ENCODE data around the gene HDHD3. TPM values are rescaled to one million over a fixed set of nuclear protein-coding genes. Genes with fewer than 3 reads are reported as not detected.

The HDHD3 gene
- total RNA-seq, 1 experiment from 2014 or later: 10.1 TPM

DNA sequence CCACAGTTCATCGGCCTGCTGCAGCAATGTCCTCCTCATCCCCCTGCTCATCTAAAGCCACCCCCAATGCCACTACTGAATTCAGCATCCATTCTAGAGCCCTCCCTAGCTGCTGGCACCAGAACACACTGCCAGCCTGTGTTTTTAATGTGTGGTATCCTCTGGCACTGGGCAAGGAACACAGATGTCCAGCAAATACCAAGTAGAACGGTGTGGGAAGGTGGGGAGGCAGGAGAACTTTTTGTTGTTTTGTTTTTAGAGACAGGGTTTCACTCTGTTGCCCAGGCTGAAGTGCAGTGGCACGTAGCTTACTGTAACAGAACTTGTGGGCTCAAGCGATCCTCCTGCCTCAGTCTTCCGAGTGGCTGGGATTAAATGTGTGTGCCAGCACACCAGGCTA, 4.7 kb downstream of the HDHD3 start:
- DNase-seq (ENCODE audit: unreplicated experiment): no peak
- Mint-ChIP-seq H3K4me3 (ENCODE audit: unreplicated experiment) (no peak overlapping the region), H3K27me3 (ENCODE audit: insufficient read depth, unreplicated experiment) (no peaks in the 10 kb centered on the region), H3K36me3 (ENCODE audit: insufficient read depth, unreplicated experiment) (peaks cover 12% of the 10 kb centered on the region), H3K9me3 (ENCODE audit: unreplicated experiment) (no peaks in the 10 kb centered on the region), H3K27ac (ENCODE audit: low read depth, unreplicated experiment) (no peak overlapping the region), H3K4me1 (ENCODE audit: insufficient read depth, unreplicated experiment) (peaks cover 5% of the 10 kb centered on the region)
- POLR2A ChIA-PET: no interaction called here
- CTCF ChIA-PET: no interaction called here
- BruUV-seq (replicated peaks): no TSS peak
- intact Hi-C loops (cut with micrococcal nuclease): no loop called here
- TF ChIP-seq, protein P1, sequence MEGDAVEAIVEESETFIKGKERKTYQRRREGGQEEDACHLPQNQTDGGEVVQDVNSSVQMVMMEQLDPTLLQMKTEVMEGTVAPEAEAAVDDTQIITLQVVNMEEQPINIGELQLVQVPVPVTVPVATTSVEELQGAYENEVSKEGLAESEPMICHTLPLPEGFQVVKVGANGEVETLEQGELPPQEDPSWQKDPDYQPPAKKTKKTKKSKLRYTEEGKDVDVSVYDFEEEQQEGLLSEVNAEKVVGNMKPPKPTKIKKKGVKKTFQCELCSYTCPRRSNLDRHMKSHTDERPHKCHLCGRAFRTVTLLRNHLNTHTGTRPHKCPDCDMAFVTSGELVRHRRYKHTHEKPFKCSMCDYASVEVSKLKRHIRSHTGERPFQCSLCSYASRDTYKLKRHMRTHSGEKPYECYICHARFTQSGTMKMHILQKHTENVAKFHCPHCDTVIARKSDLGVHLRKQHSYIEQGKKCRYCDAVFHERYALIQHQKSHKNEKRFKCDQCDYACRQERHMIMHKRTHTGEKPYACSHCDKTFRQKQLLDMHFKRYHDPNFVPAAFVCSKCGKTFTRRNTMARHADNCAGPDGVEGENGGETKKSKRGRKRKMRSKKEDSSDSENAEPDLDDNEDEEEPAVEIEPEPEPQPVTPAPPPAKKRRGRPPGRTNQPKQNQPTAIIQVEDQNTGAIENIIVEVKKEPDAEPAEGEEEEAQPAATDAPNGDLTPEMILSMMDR (IDR thresholded peaks at IDR 0.05; ENCODE audit: unreplicated experiment): no peak

DNA sequence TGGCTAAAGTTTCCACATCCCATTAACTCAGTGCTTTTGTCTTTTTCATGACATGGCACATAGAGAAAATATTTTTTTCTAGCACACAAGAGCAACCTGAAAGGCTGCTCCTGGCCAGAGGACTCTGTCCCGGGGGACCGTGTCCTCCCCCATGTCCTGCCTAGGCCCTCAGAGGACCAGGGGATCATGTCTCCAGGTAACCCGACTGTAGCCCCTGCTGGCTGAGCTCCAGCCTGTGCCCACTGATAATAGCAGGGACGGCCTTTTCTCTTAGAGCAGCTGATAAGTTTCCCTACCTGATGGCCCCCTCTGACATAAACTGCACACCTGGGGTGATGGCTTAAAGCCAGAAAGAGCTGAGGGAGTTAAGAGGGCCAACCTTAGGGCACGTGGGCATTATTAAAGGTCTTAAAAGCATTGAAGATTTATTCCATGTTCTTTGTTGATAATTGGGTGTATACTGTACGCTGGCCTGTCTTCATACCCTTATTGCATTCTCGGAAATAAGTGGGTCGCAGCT, 5.9 kb downstream of the HDHD3 start:
- H3K36me3 Mint-ChIP-seq (ENCODE audit: insufficient read depth, unreplicated experiment): peaks cover 12% of the 10 kb centered on the region
- POLR2A ChIA-PET: no interaction called here
- H3K27me3 Mint-ChIP-seq (ENCODE audit: insufficient read depth, unreplicated experiment): no peaks in the 10 kb centered on the region
- no peak for DNase-seq (ENCODE audit: unreplicated experiment)
- no TSS peak for BruUV-seq (replicated peaks)
- CTCF ChIA-PET: interaction anchor here (0.6 kb wide), 1 partner anchor 1447 kb away, joined by 3 read pairs; no protein-coding TSS in a partner anchor
- H3K4me1 Mint-ChIP-seq (ENCODE audit: insufficient read depth, unreplicated experiment): peaks cover 8% of the 10 kb centered on the region
- intact Hi-C loops (cut with micrococcal nuclease): no loop called here
- no peaks in the 10 kb centered on the region for H3K9me3 Mint-ChIP-seq (ENCODE audit: unreplicated experiment)
- TF ChIP-seq, protein P1 (IDR thresholded peaks at IDR 0.05; ENCODE audit: unreplicated experiment): no peak
- no peak overlapping the region for H3K27ac Mint-ChIP-seq (ENCODE audit: low read depth, unreplicated experiment)
- H3K4me3 Mint-ChIP-seq (ENCODE audit: unreplicated experiment): no peak overlapping the region

DNA sequence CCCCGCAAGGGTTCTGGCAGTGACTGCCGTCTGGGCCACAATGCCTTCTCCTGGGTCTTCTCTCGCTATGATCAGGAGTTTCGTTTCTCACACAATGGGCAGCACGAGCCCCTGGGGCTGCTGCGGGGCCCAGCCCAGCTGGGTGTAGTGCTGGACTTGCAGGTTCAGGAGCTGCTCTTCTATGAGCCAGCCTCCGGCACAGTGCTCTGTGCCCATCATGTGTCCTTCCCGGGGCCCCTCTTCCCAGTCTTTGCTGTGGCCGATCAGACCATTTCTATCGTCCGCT, 7.0 kb downstream of the HDHD3 start:
- Mint-ChIP-seq H3K4me3 (ENCODE audit: unreplicated experiment) (no peak overlapping the region), H3K4me1 (ENCODE audit: insufficient read depth, unreplicated experiment) (peaks cover 9% of the 10 kb centered on the region), H3K27me3 (ENCODE audit: insufficient read depth, unreplicated experiment) (no peaks in the 10 kb centered on the region), H3K27ac (ENCODE audit: low read depth, unreplicated experiment) (no peak overlapping the region), H3K36me3 (ENCODE audit: insufficient read depth, unreplicated experiment) (peaks cover 8% of the 10 kb centered on the region), H3K9me3 (ENCODE audit: unreplicated experiment) (no peaks in the 10 kb centered on the region)
- no peak for DNase-seq (ENCODE audit: unreplicated experiment)
- no TSS peak for BruUV-seq (replicated peaks)
- ChIA-PET CTCF (interaction anchor here (0.7 kb wide), 1 partner anchor 32 kb away, joined by 3 read pairs; no protein-coding TSS in a partner anchor), POLR2A (interaction anchor here (0.6 kb wide), 1 partner anchor 31 kb away, joined by 3 read pairs; no protein-coding TSS in a partner anchor)
- TF ChIP-seq, protein P1 (IDR thresholded peaks at IDR 0.05; ENCODE audit: unreplicated experiment): no peak
- intact Hi-C loops (cut with micrococcal nuclease): no loop called here

DNA sequence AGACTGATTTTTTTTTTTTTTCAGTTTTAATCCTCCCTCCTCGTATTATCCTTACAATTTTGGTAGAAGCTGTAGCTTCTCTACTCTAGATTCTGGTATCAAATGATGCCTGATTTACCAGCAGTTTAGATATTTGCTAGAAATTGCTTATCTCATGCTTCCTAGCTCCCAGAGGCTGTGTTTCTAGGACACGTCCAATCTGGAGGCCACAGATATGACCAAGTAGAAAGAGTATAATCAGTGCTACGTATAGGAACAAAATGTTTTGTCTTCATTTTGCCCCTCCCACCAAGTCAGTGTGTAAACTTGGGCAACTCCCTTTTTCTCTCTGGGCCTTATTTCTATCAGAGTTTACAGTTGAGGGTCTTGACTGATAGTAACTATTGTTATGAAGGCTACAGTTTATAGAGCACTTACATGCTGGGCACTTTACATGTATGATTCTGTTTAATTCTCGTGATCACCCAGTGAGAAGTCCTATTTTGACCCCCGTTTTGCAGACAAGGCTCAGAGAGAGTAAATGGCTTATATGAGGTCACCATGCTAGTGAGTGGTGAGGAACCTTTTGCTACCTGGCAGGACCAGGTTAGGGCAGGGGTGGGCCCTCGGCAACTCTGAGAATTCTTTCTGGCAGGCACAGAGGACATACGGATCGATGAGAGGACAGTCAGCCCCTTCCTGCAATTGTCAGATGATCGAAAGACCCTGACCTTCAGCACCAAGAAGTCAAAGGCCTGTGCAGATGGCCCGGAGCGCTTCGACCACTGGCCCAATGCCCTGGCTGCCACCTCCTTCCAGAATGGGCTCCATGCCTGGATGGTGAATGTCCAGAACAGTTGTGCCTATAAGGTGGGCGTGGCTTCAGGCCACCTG, 7.6 kb downstream of the HDHD3 start:
- peaks cover 9% of the 10 kb centered on the region for H3K4me1 Mint-ChIP-seq (ENCODE audit: insufficient read depth, unreplicated experiment)
- no peaks in the 10 kb centered on the region for H3K9me3 Mint-ChIP-seq (ENCODE audit: unreplicated experiment)
- intact Hi-C loops (cut with micrococcal nuclease): no loop called here
- no peaks in the 10 kb centered on the region for H3K27me3 Mint-ChIP-seq (ENCODE audit: insufficient read depth, unreplicated experiment)
- no peak overlapping the region for H3K27ac Mint-ChIP-seq (ENCODE audit: low read depth, unreplicated experiment)
- no TSS peak for BruUV-seq (replicated peaks)
- ChIA-PET POLR2A (interaction anchor here (0.6 kb wide), 1 partner anchor 30 kb away, joined by 3 read pairs; no protein-coding TSS in a partner anchor), CTCF (interaction anchor here (0.7 kb wide), 1 partner anchor 33 kb away, joined by 3 read pairs; no protein-coding TSS in a partner anchor)
- TF ChIP-seq, protein P1 (IDR thresholded peaks at IDR 0.05; ENCODE audit: unreplicated experiment): no peak
- no peak for DNase-seq (ENCODE audit: unreplicated experiment)
- peaks cover 6% of the 10 kb centered on the region for H3K36me3 Mint-ChIP-seq (ENCODE audit: insufficient read depth, unreplicated experiment)
- no peak overlapping the region for H3K4me3 Mint-ChIP-seq (ENCODE audit: unreplicated experiment)
